T47D (cell line): ENCODE measurements around the gene CNN1.
A peak's percentile ranks its signal among the peaks of the same experiment; 100 is the strongest.

Experiments
- DNase-seq, 2 experiments: peaks; one replicate each; pipeline versions ENCODE4 v3.0.0 to v3.0.0-alpha.2; 2011 to 2012; ENCODE audit warnings: low read depth in 1 of 2, low spot score in 1 of 2
- JUND ChIP-seq: IDR thresholded peaks from 2 replicates; pipeline ENCODE4 v1.6.1; 2012; ENCODE audit warnings: low read depth
- in situ Hi-C: cut with HindIII; loops from 2 replicates; pipeline ENCODE4 v1.10.0; 2016; ENCODE audit warnings: low sequenced_read_pairs, low pct_unique_long_range_greater_than_20kb

Gene CNN1

DNA sequence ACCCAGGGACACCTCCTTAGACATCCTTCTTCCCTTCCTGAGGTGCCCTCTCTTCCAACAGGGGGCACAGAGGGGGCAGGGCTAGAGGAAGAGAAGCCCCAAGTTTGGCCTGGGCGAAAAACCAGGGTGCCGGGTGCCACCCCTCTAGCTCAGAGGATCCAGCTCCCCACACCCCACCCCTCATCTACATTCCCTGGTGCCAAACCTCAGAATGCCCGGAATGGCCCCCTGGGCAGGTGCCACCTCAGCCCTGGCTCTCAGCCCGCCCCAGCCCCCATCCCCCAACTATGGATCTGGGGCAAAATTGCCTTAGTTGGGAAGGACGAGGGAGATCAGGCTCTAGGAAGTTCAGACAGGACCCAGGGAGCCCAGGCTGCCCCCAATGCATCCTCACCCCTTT, 2.0 kb downstream of the CNN1 start:
- no peak for DNase-seq
- in situ Hi-C loops, result no loop called here
- TF ChIP-seq JUND, result no peak

DNA sequence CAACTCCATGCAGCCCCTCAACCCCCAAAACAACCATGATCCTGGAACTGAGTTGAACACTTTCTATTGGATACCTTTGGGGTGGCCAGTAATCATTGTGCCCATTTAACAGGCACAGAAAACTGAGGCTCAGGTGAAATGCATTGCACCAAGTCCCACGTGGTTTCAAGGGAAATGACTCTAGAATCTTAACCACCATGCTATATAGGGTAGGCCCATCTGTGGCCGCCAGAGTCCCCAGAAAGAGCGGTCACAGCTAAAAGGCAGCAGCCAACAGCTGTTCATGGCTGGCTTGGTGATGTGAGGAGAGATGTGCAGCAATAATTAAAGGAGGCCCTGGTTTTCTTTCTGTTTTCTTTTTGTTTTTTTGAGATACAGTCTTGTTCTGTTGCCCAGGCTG, 2.6 kb downstream of the CNN1 start:
- DNase-seq, result no peak
- in situ Hi-C loops, result no loop called here
- TF ChIP-seq JUND, result no peak

DNA sequence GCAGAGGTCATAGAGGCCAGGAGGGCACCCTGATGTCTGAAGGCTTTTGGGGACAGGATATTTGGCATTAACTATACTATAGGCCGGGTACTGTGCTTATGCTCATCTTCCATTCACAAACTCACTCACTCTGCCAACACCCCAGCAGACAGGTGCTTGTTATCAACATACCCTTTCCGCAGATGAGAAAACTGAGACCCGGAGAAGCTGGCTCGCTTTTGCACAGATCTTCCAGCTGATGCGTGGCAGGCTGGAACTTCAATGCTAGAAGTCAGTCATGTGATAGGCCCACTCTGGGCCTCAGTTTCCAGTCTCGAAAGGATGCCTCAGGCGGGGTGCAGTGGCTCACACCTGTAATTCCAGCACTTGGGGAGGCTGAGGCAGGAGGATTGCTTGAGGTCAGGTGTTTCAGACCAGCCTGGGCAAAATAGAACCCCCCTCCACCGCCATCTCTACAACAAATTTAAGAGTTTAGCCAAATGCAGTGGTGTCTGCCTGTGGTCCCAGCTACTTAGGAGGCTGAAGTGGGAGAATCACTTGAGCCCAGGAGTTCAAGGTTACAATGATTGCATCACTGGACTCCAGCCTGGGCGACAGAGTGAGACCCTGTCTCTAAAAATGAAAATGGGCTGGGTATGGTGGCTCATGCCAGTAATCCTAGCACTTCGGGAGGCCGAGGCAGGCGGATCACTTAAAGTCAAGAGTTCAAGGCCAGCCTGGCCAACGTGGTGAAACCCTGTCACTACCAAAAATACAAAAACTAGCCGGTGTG, 9.5 kb downstream of the CNN1 start:
- in situ Hi-C loops, result no loop called here
- no peak for DNase-seq
- no peak for TF ChIP-seq JUND

DNA sequence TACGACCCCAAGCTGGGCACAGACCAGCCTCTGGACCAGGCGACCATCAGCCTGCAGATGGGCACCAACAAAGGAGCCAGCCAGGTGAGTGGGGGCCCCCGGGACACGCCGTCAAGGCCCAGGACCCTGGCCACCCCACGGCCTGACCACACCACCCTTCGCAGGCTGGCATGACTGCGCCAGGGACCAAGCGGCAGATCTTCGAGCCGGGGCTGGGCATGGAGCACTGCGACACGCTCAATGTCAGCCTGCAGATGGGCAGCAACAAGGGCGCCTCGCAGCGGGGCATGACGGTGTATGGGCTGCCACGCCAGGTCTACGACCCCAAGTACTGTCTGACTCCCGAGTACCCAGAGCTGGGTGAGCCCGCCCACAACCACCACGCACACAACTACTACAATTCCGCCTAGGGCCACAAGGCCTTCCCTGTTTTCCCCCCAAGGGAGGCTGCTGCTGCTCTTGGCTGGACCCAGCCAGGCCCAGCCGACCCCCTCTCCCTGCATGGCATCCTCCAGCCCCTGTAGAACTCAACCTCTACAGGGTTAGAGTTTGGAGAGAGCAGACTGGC, 10.8 kb downstream of the CNN1 start:
- in situ Hi-C loops, result no loop called here
- no peak for TF ChIP-seq JUND
- no peak for DNase-seq

DNA sequence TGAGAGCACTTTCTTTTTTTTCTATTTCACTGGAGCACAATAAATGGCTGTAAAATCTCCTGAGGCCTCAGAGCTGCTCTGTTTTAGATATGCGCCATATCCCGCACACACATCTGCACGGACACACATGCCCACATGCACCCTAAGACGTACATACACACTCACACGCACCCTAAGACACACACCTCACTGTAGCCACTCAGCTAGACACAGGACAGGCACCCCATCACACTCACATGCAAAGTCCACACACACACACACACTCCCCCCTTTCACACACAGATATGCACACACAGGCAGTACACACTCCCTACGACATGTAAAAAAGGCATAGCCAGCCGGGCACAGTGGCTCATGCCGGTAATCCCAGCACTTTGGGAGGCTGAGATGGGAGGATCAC, 11.6 kb downstream of the CNN1 start:
- in situ Hi-C loops, result no loop called here
- DNase-seq, result no peak
- no peak for TF ChIP-seq JUND

DNA sequence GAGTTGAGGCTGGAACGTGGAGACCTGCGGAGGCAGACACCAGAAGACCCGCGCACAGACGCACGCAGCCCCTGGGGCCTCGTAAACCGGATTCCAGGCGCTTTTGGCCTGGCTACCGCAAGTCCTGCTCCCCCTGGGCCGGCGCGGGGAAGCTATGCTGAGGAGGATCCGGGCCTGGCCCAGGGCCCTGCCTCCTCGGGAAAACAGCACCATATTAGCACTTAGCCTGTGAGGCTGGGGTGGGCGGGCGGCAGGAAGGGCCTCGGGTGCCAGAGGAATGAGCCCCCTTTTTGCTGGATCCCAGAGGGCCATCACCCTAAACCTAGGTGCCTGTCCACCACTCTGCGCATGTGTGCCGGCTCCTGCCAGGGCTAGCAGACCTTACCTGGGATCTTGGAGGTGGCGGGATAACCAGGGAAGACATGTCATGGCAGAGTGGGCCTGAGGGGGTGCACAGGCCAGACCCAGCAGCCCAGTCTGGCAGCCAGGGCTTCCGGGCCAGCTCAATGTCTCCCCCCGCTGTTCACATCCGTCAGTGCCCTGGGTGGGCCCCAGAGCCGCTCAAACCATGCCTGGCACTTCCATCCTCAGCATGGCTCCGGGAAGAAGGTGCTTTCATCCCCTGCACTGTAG, 13.1 kb downstream of the CNN1 start:
- no peak for TF ChIP-seq JUND
- in situ Hi-C loops, result no loop called here
- DNase-seq, result no peak

DNA sequence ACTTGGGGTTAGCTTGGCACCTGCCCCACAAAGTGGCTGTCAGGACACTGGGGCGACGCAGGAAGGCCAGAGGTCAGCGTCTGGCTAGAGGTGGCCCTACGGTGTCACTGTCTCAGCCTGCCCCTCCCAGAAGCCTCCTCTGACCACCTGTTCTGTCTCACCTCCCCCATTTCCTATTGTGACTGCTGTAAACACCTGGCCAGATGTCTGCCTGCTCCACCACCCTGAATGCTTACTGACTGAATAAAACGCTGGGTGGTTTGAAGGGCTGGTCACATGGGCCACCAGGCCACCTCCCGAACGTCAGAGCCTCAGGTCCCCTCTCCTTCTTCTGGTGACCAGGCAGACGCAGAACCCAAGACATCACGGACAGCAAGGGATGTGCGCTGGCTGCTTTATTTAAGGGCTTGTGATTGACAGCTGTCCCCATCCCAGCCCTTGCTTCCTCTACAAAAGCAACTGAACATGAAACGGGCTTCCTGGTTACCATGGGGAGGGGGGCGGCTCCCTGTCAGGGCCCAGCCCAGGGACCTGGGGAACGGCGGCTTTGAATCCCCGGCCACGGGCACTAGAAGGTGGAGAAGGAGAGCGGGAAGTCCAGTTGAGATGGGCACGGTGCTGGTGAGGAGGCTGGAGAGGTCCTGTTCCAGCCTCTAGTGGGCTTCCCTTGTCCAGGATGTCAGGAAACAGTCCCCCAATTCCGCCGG, 14.2 kb downstream of the CNN1 start:
- in situ Hi-C loops, result no loop called here
- no peak for TF ChIP-seq JUND
- DNase-seq, result no peak

DNA sequence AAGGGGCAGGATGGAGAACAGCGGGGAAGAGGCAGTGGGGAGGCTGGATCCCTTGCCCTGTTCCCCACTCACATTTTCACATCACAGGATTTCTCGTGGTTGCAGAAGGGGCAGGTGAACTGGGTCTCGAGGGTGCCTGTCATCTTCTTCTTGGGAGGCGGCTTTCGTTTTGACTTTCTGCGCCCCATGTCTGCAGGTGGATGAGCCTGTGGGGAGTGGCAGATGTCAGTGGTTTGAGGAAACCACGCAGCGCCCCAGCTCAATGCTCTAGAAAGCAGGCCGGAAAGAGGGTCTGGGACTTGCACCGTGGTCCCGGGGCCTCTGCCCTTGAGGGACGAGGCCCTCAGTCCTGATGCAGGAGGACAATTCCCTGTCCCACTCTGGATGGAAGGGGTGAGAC, 15.5 kb downstream of the CNN1 start:
- in situ Hi-C loops, result no loop called here
- no peak for TF ChIP-seq JUND
- no peak for DNase-seq

DNA sequence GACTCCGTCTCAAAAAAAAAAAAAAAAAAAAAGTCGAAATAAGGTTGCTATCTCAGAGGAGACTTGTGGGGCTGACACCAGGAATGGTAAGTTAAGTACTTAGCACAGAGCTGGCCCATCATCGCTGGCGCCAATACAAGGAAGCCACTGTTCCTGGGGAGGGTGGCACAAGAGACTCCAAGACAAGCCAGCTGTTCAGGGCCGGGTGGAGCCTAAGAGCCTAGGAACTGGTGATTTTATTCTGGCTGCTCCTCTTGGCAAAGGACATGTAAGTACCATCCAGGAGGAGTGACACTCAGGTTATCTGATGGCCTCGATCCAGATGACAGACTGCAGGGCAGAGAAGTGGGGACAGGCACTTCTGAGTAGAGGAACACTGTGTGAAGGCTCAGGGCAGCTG, 16.6 kb downstream of the CNN1 start:
- no peak for TF ChIP-seq JUND
- no peak for DNase-seq
- in situ Hi-C loops, result no loop called here

DNA sequence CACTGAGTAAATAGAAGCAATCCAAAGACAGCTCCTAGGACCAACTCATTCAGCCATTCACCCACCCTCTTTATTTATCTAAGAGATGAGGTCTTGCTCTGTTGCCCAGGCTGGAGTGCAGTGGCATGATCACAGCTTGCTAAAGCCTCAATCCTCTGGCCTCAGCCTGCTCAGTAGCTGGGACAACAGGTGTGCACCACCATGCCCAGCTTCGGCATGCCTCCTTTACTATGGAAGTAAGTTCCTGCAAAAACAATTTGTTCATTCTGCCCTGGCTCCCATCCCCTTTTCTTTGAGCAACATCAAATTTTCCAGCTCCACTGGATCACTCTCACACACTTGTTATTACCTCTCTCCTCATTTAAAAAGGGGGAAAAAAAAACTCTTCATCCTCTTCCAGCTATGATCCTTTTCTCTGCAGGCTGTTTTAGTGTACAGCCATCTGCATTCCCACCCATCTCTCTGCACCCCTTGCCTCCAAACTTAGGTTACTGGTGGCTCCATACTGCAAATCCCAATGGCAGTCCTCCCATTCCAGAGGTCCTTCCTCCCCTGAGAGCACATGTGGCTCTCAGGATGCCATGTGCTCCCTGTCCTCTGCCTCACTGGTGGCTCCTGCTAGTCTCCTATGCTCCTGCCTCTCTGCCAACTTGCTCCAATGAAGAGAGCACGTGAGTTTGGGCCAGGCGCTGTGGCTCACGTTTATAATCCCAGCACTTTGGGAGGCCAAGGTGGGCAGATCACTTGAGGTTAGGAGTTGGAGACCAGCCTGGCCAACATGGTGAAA, 18.2 kb downstream of the CNN1 start:
- no peak for DNase-seq
- in situ Hi-C loops, result no loop called here
- TF ChIP-seq JUND, result no peak

DNA sequence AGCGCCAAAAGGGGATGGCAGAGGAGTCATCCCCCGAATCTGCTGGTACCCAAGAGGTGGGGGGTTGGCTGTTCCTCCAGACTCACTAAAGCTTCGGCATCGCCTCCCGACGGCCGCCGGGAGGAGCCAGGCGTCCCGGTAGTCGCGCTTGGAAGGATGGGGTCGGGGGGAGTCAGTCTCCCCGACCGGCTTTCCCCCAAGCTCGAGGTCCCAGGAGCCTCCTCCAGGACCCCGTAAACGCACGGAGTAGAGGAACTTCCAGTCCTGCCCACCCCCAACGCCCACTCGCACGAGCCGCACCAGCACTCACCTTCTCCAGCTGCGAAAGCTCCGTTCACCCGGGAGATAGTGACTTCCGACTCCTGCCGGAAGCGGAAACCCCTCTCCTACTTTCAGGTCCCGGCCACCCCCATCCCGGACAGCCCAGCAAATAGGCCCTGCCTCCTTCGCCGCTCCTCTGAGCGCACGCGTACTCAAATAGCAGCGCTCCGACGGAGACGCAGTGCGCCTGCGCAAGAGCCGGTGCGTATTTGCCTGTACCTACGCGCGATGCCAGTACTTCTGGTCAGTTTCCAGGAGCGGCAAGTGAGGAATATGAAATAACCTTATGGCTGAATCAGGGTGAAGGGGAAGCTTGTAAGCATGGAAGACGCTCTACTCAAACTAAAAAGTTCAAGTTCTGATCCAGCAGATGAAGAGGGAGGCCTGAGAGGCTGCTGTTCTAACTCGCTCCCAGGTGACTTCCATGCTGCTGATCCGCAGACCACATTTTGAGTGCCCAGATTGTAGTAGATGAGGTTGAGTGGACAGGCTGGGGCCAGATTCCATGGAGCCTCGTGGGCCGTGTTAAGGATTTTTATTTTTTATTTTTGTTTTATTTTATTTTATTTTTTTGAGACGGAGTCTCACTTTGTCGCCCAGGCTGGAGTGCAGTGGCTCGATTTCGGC, 20.5 kb downstream of the CNN1 start, which contains the start of gene ELOF1:
TSS of gene ELOF1 (minus strand) at position 350 of the 948 bp plus-strand sequence. CDS start 4,883 bp downstream, outside the sequence.
- no peak for TF ChIP-seq JUND
- DNase-seq, result peak; percentile 92 to 97
- in situ Hi-C loops, result no loop called here
